C4-2B (cell line): ENCODE results near the gene SFT2D3.

Experiments used
- H3K27ac ChIP-seq: fragments of 450-650 bp; 2 replicates; pipeline ENCODE4 v1.5.1; 2017
- CTCF ChIP-seq: fragments of 450-650 bp; conservative IDR thresholded peaks from 2 replicates; pipeline ENCODE4 v1.5.1; 2017; ENCODE audit warnings: mild to moderate bottlenecking
- ZFX ChIP-seq: fragments of 450-650 bp; IDR thresholded peaks from 2 replicates; pipeline ENCODE4 v1.6.1; 2017

The SFT2D3 gene

GRCh38 chr2:127679680-127680361 is 21.5 kb upstream of the SFT2D3 start:
- no peak overlapping the region for H3K27ac ChIP-seq
- TF ChIP-seq CTCF (no peak), ZFX (no peak)

GRCh38 chr2:127680706-127681287 is 20.5 kb upstream of the SFT2D3 start:
- no peak for TF ChIP-seq CTCF
- no peak for TF ChIP-seq ZFX
- no peak overlapping the region for H3K27ac ChIP-seq

GRCh38 chr2:127681288-127681804 is 20.0 kb upstream of the SFT2D3 start:
- no peak for TF ChIP-seq ZFX
- TF ChIP-seq CTCF, result no peak
- H3K27ac ChIP-seq, result no peak overlapping the region

- TF ChIP-seq CTCF, result no peak
- no peak for TF ChIP-seq ZFX
- H3K27ac ChIP-seq, result no peak overlapping the region
Observed at GRCh38 chr2:127681976-127682857, 19.1 kb upstream of the SFT2D3 start.

GRCh38 chr2:127683056-127683455 is 18.2 kb upstream of the SFT2D3 start:
- TF ChIP-seq ZFX, result no peak
- H3K27ac ChIP-seq, result no peak overlapping the region

- TF ChIP-seq ZFX (no peak), CTCF (no peak)
- no peak overlapping the region for H3K27ac ChIP-seq
Observed at GRCh38 chr2:127683757-127684156, 17.5 kb upstream of the SFT2D3 start.

GRCh38 chr2:127685410-127686080 is 15.8 kb upstream of the SFT2D3 start:
- TF ChIP-seq CTCF, result no peak
- no peak for TF ChIP-seq ZFX
- no peak overlapping the region for H3K27ac ChIP-seq
